Measurements from ENCODE around the gene SUSD1.

DNA sequence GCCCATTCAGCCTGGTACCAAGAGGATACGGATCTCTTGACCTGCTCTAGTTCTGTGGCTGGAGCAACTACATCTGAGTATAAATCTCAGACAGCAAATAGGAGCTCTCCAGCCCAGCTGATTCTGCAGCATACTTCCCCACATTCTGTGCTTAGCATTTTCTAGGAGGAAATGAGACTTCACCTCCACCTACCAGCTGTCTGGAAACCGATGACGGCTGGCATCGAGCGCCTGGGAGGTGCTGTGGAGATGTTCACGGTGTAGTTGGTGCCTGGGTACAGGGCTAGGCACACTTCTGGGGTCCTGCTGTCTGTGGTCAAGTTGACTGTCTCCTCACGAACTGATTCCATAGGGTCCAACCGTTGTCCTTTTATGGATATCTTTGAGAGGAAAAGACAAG is 63.6 kb downstream of the SUSD1 start:
- TF ChIP-seq EP300 (IDR thresholded peaks at IDR 0.05) (no peak), CTCF (IDR thresholded peaks at IDR 0.05) (no peak)

Measured in stomach (tissue), 4 donors.